HG03575 (cell line): Measurements from ENCODE around the gene ECT2.
"Not testable (repeated sequence)": the region's sequence is repeated elsewhere in the genome, so short reads cannot be mapped to it uniquely, and the experiment has no call there.

Source experiments
- ATAC-seq: cut with Tn5 transposase; IDR thresholded peaks from one replicate; pipeline ENCODE4 v1.9.1; 2021; ENCODE audit not compliant: unreplicated experiment, insufficient number of reproducible peaks, low FRiP score; ENCODE audit errors: extremely low read depth

Gene ECT2

GRCh38 chr3:172722536-172723040, 27.9 kb upstream of the ECT2 start:
- not testable (repeated sequence) for ATAC-seq

- ATAC-seq = no peak
Measured at GRCh38 chr3:172726380-172726779, 24.1 kb upstream of the ECT2 start.

GRCh38 chr3:172735014-172735413, 15.5 kb upstream of the ECT2 start:
- no peak for ATAC-seq

GRCh38 chr3:172739462-172739861, 11.1 kb upstream of the ECT2 start:
- ATAC-seq = no peak

- ATAC-seq = no peak
Measured at GRCh38 chr3:172746475-172746874, 4.1 kb upstream of the ECT2 start.

- no peak for ATAC-seq
Measured at GRCh38 chr3:172749230-172749965, 1.1 kb upstream of the ECT2 start.

- no peak for ATAC-seq
Measured at GRCh38 chr3:172750069-172750367, 508 bp upstream of the ECT2 start.

- no peak for ATAC-seq
Measured at GRCh38 chr3:172751175-172751704, 714 bp downstream of the ECT2 start.

GRCh38 chr3:172752651-172753050, 2.1 kb downstream of the ECT2 start:
- no peak for ATAC-seq

GRCh38 chr3:172753125-172753524, 2.6 kb downstream of the ECT2 start:
- no peak for ATAC-seq

- ATAC-seq = not testable (repeated sequence)
Measured at GRCh38 chr3:172760416-172760815, 9.9 kb downstream of the ECT2 start.

GRCh38 chr3:172766241-172766640, 15.7 kb downstream of the ECT2 start:
- ATAC-seq = no peak

- no peak for ATAC-seq
Measured at GRCh38 chr3:172766718-172767405, 16.3 kb downstream of the ECT2 start.

GRCh38 chr3:172770382-172770781, 19.9 kb downstream of the ECT2 start:
- no peak for ATAC-seq

GRCh38 chr3:172771672-172772071, 21.1 kb downstream of the ECT2 start:
- ATAC-seq = no peak

- ATAC-seq = no peak
Measured at GRCh38 chr3:172776049-172776717, 25.7 kb downstream of the ECT2 start.

- ATAC-seq = no peak
Measured at GRCh38 chr3:172777901-172778300, 27.4 kb downstream of the ECT2 start.

- no peak for ATAC-seq
Measured at GRCh38 chr3:172782235-172782634, 31.7 kb downstream of the ECT2 start.

GRCh38 chr3:172786036-172786435, 35.5 kb downstream of the ECT2 start:
- ATAC-seq = no peak

GRCh38 chr3:172787019-172787418, 36.5 kb downstream of the ECT2 start:
- no peak for ATAC-seq
